ENCODE results near the gene SLC38A8.

SLC38A8 gene

GRCh38 chr16:83977056-83977815 is 65.4 kb downstream of the SLC38A8 start:
- H3K4me1 ChIP-seq (ENCODE audit: control insufficient read depth, low read length): no peaks in the 10 kb centered on the region
- TF ChIP-seq CTCF (IDR thresholded peaks at IDR 0.05; ENCODE audit: low read depth, low read length, poor library complexity, severe bottlenecking): no peak
- no peak for TF ChIP-seq EZH2phosphoT487 (IDR thresholded peaks at IDR 0.05; ENCODE audit: borderline replicate concordance, low read length)
- H4K20me1 ChIP-seq (ENCODE audit: control insufficient read depth, insufficient read depth, low read depth, low read length): no peaks in the 10 kb centered on the region
- H3K9me2 ChIP-seq (replicated peaks; ENCODE audit: control insufficient read depth, low read length): no peaks in the 10 kb centered on the region
- no peaks in the 10 kb centered on the region for H3K9me3 ChIP-seq (ENCODE audit: control insufficient read depth, insufficient read depth, low read length)
- no peak overlapping the region for H3K27ac ChIP-seq (ENCODE audit: low read depth, low read length)
- H3K79me2 ChIP-seq (ENCODE audit: control insufficient read depth, low read length): no peaks in the 10 kb centered on the region
- H3F3A ChIP-seq (ENCODE audit: control insufficient read depth, insufficient read depth): no peaks in the 10 kb centered on the region
- H3K4me2 ChIP-seq (ENCODE audit: low read length): no peak overlapping the region
- H3K27me3 ChIP-seq (ENCODE audit: control insufficient read depth, low read length): no peaks in the 10 kb centered on the region
- no peaks in the 10 kb centered on the region for H3K36me3 ChIP-seq (ENCODE audit: control insufficient read depth, low read length)
- no peak overlapping the region for H3K4me3 ChIP-seq (ENCODE audit: low read length)

- no peak for TF ChIP-seq EZH2phosphoT487 (IDR thresholded peaks at IDR 0.05; ENCODE audit: borderline replicate concordance, low read length)
- TF ChIP-seq CTCF (IDR thresholded peaks at IDR 0.05; ENCODE audit: low read depth, low read length, poor library complexity, severe bottlenecking): no peak
- Histone ChIP-seq H4K20me1 (ENCODE audit: control insufficient read depth, insufficient read depth, low read depth, low read length) (no peaks in the 10 kb centered on the region), H3K27me3 (ENCODE audit: control insufficient read depth, low read length) (no peaks in the 10 kb centered on the region), H3K4me2 (ENCODE audit: low read length) (no peak overlapping the region), H3K4me1 (ENCODE audit: control insufficient read depth, low read length) (no peaks in the 10 kb centered on the region), H3F3A (ENCODE audit: control insufficient read depth, insufficient read depth) (no peaks in the 10 kb centered on the region), H3K4me3 (ENCODE audit: low read length) (no peak overlapping the region), H3K79me2 (ENCODE audit: control insufficient read depth, low read length) (no peaks in the 10 kb centered on the region), H3K36me3 (ENCODE audit: control insufficient read depth, low read length) (no peaks in the 10 kb centered on the region), H3K27ac (ENCODE audit: low read depth, low read length) (no peak overlapping the region), H3K9me2 (replicated peaks; ENCODE audit: control insufficient read depth, low read length) (no peaks in the 10 kb centered on the region), H3K9me3 (ENCODE audit: control insufficient read depth, insufficient read depth, low read length) (no peaks in the 10 kb centered on the region)
Measured at GRCh38 chr16:83975590-83976260, 66.9 kb downstream of the SLC38A8 start.

- Histone ChIP-seq H3K27ac (ENCODE audit: low read depth, low read length) (no peak overlapping the region), H3K9me3 (ENCODE audit: control insufficient read depth, insufficient read depth, low read length) (no peaks in the 10 kb centered on the region), H3K4me1 (ENCODE audit: control insufficient read depth, low read length) (no peaks in the 10 kb centered on the region), H3K79me2 (ENCODE audit: control insufficient read depth, low read length) (no peaks in the 10 kb centered on the region), H3K4me3 (ENCODE audit: low read length) (no peak overlapping the region), H3K9me2 (replicated peaks; ENCODE audit: control insufficient read depth, low read length) (no peaks in the 10 kb centered on the region), H3K27me3 (ENCODE audit: control insufficient read depth, low read length) (no peaks in the 10 kb centered on the region), H3K36me3 (ENCODE audit: control insufficient read depth, low read length) (no peaks in the 10 kb centered on the region), H3K4me2 (ENCODE audit: low read length) (no peak overlapping the region), H3F3A (ENCODE audit: control insufficient read depth, insufficient read depth) (no peaks in the 10 kb centered on the region), H4K20me1 (ENCODE audit: control insufficient read depth, insufficient read depth, low read depth, low read length) (no peaks in the 10 kb centered on the region)
- TF ChIP-seq CTCF (IDR thresholded peaks at IDR 0.05; ENCODE audit: low read depth, low read length, poor library complexity, severe bottlenecking): no peak
- TF ChIP-seq EZH2phosphoT487 (IDR thresholded peaks at IDR 0.05; ENCODE audit: borderline replicate concordance, low read length): no peak
Measured at GRCh38 chr16:83974475-83974874, 68.1 kb downstream of the SLC38A8 start.

Measured in DOHH2 (cell line).